GM15510 (cell line): Measurements from ENCODE around the gene LRRC3C.

Source experiments
- POLR2A ChIP-seq: IDR thresholded peaks from 3 replicates; pipeline ENCODE4 v1.6.1; 2011; ENCODE audit warnings: borderline replicate concordance; ENCODE audit not compliant: insufficient read length; ENCODE audit errors: extremely low read depth

Gene LRRC3C

DNA sequence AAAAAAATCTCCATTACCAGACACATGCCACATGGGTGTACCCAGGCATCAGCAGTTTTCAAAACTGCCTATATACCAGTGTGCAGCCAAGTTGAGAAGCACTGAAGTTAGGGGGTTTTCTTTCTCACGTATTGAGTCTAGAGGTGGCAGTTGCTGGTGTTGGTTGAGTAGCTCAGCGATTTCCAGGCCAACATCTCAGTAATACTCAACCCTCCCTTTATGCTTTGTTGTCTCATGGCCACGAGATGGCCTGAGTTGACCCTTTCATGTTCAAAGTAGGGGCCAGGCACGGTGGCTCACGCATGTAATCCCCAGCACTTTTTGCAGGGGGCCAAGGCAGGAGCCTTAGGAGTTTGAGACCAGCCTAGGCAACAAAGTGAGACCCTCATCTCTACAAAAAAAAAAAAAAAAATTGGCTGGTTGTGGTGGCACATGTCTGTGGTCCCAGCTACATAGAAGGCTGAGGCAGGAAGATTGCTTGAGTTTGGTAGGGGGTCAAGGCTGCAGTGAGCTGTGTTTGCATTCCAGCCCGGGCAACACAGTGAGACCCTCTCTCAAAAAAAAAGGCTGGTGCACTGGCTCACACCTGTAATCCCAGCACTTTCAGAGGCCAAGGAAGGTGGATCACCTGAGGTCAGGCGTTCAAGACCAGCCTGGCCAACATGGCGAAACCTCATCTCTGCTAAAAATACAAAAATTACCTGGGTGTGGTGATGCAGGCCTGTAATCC is 10.8 kb downstream of the LRRC3C start:
- no peak for TF ChIP-seq POLR2A

DNA sequence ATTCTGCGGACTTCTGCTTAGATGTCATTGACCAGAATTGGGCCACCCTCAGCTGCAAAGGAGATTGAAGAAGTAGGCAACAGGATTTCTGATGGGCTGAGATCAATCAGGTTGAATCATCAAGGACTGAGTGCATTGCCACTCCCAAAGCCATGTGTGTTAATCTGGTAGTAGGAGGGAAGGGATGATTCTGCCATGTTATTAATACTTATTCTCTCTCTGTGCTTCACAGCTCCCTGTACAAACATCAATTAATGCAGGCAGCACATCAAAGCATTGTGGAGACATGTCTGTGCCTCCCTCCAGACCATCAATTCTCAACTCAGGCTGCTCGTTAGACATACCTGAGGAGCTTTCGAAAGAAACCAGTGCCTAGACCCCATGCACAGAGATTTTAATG is 11.6 kb downstream of the LRRC3C start:
- no peak for TF ChIP-seq POLR2A

DNA sequence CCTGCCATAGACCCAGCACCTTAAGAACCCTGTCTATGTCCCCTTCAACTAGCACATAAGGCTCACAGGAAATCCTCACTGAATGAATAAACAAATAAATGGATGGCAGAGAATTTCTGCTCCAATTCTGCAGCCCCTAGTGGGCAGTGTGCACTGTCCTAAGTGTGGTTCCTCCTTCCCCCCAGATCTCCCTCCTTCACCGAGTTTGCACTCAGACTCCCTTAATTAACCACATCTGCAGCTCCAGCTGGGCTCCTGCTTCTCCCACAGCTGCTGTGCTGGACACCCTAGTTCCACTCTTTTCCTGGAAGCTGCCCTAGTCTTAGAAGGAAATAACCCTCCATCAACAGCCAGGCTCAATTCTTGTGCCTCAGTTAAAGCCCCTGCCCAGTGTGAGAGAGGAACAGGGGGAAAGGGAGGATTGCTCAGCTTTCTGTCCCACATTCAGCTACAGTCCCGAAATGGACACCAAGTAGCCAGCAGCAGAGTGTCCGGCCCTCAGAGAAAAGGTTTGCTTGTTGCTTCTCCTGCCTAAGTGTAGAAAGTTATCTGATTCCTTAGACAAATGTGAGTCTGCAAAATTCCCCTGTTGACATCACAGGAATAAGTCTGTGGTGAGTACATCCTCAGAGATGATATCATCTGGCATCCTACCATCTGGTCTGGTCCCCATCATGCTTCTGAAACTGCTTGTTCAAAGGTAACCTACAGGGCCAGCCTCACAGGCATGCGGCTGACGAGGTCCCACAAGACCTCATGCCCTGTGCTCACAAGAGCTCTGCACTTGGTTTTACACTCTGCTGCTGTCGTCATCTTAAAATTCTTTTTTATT is 12.3 kb downstream of the LRRC3C start:
- no peak for TF ChIP-seq POLR2A

DNA sequence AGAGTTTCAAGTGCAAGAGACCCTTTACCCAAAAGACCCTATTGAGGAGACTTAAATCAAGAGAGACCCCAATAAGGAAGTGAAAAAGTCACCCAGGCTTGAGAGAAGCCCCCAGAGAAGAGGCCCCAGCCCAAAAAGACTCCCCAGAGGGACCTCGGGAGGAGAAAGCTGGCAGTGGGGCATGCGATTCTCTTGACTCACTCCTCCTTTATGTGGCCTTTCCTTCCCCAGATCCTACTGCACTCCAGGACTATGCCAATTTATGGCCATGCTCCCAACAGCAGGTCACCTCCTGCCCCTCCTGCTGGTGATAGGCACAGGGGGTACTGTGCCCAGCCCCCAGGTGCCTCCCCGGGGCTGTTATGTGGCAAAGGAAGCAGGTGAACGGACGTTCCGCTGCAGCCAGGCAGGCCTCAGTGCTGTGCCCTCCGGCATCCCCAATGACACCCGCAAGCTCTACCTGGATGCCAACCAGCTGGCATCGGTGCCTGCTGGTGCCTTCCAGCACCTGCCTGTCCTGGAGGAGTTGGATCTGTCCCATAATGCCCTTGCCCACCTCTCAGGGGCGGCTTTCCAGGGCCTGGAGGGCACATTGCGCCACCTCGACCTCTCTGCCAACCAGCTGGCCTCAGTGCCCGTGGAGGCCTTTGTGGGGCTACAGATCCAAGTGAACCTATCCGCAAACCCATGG is 16.3 kb downstream of the LRRC3C start:
- TF ChIP-seq POLR2A, result no peak

DNA sequence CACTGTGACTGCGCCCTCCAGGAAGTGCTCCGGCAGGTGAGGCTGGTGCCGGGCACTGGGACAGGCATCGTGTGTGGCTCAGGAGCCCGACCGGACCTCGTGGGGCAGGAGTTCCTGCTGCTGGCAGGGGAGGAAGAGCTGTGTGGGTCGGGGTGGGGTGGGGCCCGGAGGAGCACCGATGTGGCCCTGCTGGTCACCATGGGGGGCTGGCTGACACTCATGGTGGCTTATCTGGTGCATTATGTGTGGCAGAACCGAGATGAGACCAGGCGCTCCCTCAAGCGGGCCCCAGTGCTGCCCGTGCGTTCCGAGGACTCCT is 16.8 kb downstream of the LRRC3C start:
- TF ChIP-seq POLR2A, result no peak

DNA sequence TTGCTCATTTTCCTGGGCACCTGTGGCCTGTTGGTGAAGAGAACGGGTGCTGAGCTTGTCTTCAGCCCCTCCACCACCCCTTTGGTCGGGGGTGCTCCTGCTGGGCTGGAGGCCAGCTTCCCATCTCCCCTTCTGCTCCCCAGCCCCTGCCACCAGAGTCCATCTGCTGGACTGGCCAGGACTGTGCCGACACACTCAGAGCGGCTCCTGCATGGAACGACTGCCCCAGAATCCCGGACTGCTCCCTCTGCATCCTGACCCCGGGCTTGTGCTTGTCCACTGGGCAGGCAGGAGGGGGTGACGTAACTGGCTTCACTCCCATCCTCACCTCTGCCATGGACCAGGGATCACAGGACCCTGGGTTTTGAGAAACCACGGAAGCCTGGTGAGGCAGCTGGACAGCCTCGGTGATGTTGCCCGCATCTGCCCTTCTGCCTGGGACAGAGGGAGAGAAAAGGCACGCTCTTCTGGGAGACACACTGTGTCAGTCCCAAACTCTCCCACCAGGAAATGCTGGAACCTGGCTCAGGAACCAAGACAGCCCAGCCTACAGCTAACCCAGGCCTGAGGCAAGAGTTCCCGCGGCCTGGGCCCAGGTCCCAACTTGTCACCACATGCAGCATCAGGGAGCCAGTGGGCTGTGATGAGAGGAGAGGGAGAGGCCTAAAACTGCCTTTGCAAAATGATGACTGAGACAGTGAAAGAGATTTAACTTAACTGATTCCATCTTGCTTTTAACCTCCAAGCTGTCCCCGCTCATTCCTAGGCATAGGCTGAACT is 19.2 kb downstream of the LRRC3C start:
- TF ChIP-seq POLR2A, result no peak

DNA sequence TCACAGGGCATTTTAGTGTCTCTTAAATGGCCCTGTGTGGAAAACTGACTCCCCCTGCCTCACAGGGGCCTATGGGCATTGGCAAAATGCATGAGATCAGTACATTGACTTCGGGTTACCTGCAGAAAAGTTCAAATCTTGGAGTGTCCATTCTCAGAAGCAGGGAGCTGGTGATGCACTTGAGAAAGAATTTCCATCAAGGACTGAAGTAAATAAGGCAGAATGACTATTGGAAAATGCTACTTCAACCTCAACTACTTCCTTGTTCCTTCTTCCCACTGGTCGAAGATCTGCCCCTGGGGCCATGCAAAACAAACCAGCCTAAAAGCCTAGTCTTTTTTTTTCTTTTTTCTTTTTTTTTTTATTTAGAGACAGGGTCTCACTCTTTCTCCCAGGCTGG is 21.5 kb downstream of the LRRC3C start:
- no peak for TF ChIP-seq POLR2A

DNA sequence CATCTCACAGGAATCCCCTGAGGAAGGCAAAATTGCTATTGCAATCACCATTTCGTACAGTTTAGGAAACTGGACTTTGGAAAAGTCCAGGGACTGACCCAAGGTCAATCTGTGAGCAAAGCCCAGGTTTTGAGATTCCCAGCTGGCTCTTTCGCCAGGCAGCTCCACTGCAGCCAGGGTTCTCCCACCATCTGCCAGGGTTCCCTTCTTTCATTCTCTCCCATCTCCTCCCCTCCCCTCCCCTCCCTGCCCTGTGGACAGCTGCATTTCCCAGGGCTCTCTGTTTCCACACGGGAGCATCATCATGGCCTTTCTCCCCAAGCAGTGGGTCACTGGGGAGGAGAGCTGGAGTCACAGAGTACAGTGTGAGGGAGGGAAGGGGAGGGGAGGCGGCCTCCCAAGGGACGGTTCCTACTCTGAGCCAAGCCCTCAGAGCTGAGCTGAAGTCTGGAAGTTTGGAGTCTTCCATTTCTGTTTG is 23.4 kb downstream of the LRRC3C start:
- no peak for TF ChIP-seq POLR2A

DNA sequence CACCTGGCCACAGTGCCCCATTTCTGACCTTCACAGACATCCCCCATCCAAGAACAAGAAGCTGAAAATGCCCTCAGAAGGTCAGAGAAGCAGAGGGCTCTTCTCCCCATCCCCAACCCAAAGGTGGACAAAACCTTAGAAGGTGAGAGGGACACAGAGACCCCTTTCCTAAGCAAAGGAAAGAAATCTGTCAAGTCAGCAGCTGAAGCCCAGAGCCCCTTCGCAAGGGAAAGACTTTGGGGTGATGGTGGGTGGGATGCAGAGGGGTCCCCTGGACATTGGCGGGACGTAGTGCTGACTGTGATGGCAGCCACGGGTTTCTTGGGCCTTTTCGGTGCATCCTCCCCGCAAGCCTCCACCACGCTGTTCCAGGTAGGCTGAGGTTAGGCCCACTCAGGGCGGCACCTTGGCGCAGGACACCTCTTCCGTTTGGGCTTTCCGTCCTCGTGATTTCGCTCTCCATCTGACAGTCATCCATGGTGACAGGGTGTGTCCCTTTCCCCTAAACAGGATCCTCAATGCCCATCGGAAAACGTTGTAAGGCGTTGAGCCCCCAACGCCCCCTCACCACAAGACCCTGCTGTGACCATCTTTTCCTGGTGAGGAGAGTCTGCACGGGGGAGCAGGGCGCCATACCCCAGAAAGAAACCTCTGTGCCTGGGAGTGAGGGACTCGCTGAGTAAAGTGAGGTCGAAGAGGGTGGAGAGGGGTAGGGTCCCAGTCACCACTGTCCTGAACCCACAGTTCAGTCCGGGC is 24.6 kb downstream of the LRRC3C start:
- no peak for TF ChIP-seq POLR2A

DNA sequence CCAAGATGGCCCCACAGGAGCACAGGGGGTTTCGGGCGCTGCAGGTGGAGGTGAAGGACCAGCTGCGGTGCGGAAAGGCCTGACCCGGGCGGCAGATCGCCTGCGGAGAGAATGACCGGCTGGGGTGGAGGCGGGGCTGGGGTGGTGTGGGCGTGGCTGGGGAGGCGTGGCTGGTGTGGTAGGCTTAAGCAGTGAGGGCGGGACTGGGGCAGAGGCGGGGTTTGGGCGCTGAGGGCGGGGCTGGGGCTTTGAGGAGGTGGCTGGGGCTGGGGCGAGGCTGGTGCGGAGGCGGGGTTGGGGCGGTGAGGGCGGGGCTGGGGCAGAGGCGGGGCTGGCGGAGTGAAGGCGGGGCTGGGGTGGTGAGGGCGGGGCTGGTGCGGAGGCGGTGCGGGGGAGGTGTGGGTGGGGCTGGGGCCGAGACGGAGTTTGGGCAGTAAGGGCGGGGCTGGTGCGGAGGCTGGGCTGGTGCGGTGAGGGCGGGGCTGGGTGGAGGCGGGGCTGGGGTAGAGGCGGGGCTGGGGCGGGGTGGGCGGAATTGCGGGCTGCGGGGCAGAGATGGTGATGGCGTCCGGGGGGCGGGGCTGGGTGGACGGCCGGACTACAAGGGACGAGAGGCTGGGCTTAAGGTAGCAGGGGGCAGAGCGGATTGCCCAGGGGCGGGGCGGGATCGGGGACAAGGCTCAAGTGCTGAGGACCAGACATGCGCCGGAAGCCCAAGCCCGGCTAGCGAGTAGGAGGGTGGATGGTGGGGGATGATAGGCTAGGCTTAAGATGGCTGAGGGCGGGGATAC is 25.3 kb downstream of the LRRC3C start:
- peak; percentile 62 for TF ChIP-seq POLR2A

DNA sequence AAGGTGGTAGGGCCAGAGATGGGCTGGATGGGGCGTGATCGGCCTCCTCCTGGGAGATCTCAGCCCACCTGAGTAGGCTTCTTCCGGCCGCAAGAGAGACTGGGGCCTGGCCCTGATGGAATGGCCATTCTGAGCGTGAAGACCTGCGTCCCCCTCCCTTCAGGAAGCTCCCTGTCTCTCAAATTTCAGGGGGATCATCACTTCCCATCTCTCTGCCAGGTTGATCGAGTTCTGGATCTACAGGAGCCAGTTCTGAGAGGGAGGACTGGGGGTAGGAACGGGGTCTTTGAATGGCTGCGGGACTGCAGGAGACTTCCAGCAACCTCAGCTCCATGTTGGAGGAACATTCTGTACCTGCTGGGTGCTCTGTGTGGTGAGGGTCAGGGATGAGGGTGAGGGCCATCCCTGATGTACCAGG is 25.9 kb downstream of the LRRC3C start:
- TF ChIP-seq POLR2A, result no peak

DNA sequence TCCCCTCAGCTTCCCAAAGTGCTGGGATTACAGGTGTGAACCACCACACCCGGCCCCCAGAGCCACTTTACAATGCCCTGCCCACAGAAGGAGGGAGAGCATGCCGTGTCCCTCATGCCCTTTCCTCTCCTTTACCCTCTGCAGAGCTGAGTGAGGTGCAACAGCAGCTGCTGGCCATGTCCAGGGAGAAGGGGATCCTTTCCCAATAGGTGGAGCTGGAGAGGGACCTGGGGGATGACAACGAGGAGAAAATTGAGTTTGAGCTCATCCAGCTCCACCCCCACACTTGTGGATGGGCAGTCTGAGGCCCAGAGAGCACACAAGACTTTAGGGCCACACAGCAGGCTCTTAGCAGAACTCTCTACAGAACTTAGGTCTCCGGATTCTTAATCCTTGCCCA is 27.3 kb downstream of the LRRC3C start:
- TF ChIP-seq POLR2A, result no peak

DNA sequence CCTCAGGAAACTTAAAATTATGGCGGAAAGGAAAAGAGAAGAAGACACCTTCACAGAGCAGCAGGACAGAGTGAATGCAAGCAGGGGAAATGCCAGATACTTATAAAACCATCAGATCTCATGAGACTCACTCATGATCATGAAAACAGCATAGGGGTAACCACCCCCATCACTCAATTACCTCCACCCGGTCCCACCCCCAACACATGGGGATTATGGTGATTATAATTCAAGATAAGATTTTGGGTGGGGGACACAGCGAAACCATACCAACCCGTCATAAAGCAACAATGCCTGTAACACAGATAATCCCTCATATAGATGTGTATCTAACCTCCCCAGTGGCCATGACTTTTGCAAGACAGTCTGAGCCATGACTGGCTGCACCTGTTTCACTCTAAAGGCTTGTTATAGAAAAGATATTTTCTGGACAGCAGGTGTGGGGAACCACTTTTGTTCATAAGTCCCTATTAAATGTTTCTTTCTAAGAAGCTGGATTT is 28.2 kb downstream of the LRRC3C start:
- TF ChIP-seq POLR2A, result no peak

DNA sequence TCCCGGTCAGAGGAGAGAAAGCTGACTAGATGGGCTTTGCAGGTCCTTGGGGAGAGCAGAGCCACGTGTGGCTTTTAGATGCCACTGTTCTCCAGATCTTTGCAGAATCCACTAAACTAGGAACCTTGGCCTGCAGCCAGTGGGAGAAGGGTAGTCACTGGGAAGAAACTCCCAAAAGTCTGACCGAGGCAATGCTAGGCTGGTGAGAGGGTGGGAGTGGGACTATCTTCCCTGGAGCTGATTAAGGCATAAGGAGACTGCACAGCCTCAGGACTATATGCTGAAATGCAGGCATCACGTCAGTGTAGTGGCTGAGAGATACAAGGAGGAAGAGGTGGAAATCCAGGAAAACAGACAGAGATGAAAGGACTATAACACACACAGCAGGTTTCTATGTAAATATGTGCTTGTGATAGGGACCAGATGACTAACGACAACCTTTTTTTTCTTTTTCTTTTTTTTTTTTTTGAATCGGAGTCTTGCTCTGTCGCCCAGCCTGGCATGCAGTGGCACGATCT is 33.1 kb downstream of the LRRC3C start:
- TF ChIP-seq POLR2A, result no peak
